Memory B cell (primary cell): Measurements from ENCODE around the gene PRX.

ENCODE experiments used
- ATAC-seq: fragments of 150-1000 bp; cut with Tn5 transposase; 2 replicates; pipeline ENCODE4 v1.10.0; 2021; ENCODE audit warnings: low read depth, mild to moderate bottlenecking, moderate library complexity
- DNase-seq, 2 donors: peaks; one replicate each; pipeline ENCODE4 v3.0.0; 2022; ENCODE audit warnings: low spot score in 2 of 2
- H3K27ac Mint-ChIP-seq: one replicate; pipeline ENCODE4 v1.8.0; 2022; ENCODE audit warnings: mild to moderate bottlenecking, moderate library complexity, mixed read lengths
- H3K27me3 Mint-ChIP-seq: one replicate; pipeline ENCODE4 v1.8.0; 2022; ENCODE audit warnings: mixed read lengths
- H3K36me3 Mint-ChIP-seq: one replicate; pipeline ENCODE4 v1.8.0; 2022; ENCODE audit warnings: mild to moderate bottlenecking, mixed read lengths
- H3K4me1 Mint-ChIP-seq: one replicate; pipeline ENCODE4 v1.8.0; 2022; ENCODE audit warnings: mixed read lengths
- H3K4me3 Mint-ChIP-seq: one replicate; pipeline ENCODE4 v1.8.0; 2022; ENCODE audit warnings: mild to moderate bottlenecking, moderate library complexity, mixed read lengths
- H3K9me3 Mint-ChIP-seq: one replicate; pipeline ENCODE4 v1.8.0; 2022; ENCODE audit warnings: mixed read lengths

The PRX gene

DNA sequence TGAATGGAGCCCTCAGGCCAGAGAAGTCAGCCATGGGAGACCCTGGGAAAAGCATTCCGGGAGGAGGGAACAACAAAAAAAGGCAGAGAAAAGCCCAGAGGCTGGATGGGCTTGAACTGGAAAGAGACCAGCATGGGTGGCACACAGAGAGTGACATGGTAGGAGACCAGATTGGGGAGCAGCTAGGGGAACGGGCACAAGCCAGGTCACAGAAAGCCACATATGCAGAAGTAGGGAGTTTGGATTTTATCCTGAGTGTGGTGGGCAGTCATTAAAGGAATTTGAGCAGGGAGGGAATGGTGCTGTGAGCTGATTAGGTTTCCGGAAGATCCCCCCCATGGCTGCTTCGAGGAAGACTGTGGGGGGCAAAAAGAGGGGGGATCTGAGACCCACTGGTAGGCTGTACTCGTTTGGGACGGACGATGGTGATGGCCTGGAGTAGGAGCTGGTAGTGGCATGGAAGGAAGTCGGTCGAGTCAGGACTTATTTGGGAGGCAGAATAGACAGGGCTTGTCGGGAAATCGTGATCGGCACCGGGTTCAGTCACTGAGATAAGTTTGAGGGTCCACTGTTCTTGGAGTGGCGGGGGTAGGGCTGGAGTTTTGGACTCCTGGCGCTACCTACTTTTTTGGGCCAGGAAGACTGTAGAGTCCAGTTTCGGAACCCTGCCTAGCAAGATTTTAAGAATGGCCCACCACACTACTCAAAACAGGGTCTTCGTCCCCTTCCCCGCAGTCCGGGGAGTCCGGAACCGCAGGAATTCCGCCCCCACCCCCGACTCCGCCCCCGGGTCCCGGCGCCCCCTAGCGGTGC lies 11.7 kb upstream of the PRX start:
- Mint-ChIP-seq H3K36me3 (no peaks in the 10 kb centered on the region), H3K4me3 (peak overlapping the region; percentile 86), H3K27ac (peak overlapping the region; percentile 86), H3K9me3 (no peaks in the 10 kb centered on the region), H3K27me3 (no peaks in the 10 kb centered on the region), H3K4me1 (peaks cover 11% of the 10 kb centered on the region)
- ATAC-seq (no peak), DNase-seq (no peak)

DNA sequence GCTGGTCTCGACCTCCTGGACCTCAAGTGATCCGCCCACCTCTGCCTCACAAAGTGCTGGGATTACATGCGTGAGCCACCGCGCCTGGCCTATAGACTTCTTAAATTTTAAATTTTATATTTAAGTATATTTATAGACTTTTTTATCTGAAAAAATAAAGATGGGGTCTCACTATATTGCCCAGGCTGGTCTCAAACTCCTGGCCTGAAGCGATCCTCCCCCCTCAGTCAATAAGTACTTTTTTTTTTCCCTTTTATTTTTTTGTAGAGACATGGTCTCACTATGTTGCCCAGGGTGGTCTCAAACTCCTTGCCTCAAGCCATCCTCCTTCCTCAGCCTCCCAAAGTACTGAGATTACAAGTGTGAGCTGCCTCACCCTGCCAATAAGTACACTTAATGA lies 10.8 kb upstream of the PRX start:
- ATAC-seq = no peak

DNA sequence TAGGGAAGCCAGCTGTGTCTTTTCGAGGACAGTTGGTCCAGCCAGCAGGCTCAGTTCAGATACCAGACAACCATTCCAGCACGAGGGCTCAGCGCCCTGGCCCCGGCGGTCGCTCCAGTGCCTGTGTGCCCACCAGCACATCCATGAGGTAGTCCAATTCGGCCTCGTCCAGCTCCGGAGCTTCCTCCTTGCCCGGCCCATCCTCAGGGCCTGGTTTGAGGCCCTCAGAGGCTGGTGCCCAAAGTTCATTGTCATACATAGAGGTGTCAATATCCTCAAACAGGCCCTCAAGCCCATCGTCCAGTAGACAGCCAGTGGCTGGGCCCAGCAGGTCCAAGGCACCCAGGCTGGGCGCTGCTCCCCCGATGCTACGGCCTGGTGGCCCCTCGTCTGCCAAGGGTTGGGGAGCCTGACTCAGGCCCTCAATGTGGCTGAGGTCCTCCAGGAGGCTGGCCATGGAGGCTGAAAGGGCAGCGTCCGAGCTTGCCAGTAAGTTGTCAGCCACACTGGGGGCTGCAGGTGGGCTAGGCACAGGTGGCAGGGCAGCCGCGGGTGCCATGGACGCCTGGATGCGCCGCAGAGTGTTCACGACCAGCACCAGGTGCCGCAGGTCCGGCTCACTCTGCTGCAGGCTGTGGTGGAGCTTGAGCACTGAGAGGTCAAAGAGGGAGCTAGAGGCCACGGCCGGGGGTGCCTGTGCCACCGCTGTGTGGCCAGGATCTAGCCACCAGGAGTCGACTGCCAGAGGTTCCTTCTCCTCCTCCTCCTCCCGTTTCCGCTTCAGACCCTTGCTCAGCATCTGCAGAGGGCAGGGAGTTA lies 9.8 kb upstream of the PRX start:
- DNase-seq (no peak), ATAC-seq (no peak)
- no peaks in the 10 kb centered on the region for H3K27me3 Mint-ChIP-seq
- H3K27ac Mint-ChIP-seq = no peak overlapping the region
- H3K4me3 Mint-ChIP-seq = no peak overlapping the region
- H3K4me1 Mint-ChIP-seq = peaks cover 21% of the 10 kb centered on the region
- no peaks in the 10 kb centered on the region for H3K9me3 Mint-ChIP-seq
- H3K36me3 Mint-ChIP-seq = no peaks in the 10 kb centered on the region

More for the DNA sequence above, 10.8 kb upstream of the PRX start:
- no peaks in the 10 kb centered on the region for H3K36me3 Mint-ChIP-seq
- DNase-seq = no peak
- H3K4me3 Mint-ChIP-seq = no peak overlapping the region
- no peaks in the 10 kb centered on the region for H3K27me3 Mint-ChIP-seq
- H3K27ac Mint-ChIP-seq = peak overlapping the region; percentile 86
- no peaks in the 10 kb centered on the region for H3K9me3 Mint-ChIP-seq
- H3K4me1 Mint-ChIP-seq = peaks cover 16% of the 10 kb centered on the region

DNA sequence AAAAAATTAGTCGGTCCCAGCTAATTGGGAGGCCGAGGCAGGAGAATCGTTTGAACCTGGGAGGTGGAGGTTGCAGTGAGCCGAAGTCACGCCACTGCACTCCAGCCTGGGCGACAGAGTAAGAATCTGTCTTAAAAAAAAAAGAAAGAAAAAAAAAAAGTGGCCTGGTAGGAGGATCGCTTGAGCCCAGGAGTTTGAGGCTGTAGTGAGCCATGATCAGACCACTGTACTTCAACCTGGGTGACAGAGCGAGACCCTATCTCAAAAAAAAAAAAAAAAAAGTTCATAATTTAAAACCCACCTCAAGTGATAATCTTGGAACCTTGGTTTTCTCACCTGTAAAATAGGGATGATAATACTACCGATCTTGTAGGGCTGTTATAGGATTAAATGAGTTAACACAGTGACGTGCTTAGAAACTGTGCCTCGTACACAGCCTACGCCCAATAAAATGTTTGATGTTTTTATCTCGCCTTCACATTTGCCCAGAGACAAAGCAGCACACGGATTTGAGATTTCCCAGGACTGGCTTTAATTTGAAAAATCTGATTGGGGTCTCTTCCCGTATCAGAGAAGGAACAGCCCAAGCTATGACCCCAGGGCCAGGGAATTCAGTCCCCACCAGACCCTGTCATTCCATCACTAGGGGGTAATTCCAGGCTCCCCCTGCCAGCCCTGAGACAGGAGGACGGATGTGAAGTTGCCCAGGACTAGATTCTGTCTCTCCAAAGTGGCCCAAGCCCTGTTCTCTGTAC lies 9.0 kb upstream of the PRX start:
- H3K4me1 Mint-ChIP-seq = peaks cover 27% of the 10 kb centered on the region
- H3K27ac Mint-ChIP-seq = peak overlapping the region; percentile 78

DNA sequence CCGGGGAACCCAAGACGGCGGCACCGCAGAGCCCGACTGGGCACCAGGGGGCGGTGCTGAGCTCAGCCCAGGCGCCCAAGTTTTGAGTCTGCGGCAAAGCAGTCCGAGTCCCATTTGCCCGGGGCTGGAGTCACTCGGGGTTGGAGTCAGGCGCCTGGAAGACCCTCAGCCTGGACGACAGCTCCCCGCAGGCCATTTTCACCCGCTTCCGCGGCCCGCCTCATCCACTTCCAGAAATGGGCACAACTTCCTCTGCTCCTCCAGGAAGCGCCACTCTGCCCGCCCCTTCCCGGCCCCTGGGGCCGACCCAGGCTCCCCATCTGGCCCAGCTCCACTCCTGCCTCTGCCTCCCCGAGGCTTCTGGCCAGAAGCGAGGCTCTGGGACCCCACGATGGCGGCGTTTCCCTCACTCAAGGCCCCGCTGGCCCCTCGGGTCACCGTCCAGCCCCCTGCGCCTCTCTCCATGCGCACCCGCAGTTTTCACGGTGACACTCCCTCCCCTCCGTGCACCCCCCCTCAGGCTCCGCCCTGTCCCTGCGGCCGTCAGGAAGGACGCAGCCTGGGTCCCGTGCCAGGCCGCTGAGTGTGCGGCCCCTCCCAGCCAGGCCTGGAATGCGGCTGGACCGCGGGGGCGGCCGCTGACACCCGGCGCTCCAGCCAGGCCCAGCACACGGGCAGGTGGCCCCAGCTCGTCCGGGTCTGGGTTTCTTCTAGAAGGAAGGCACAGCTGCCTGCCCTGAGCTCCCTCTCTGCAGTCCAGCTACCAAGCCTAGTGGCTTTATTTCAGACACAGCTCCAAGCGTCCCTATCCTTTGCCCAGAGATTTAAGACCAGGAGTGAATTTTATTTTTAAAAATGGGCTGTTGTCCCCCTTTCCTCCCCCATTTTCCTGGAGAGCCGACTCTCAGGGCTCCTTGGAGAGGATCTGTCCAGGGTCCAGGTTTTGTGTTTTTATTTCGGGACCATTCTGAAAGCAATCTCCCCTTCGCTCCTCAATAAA lies 7.9 kb upstream of the PRX start:
- H3K4me1 Mint-ChIP-seq = peaks cover 32% of the 10 kb centered on the region

More for the DNA sequence above, 9.0 kb upstream of the PRX start:
- DNase-seq (no peak), ATAC-seq (no peak)
- H3K27me3 Mint-ChIP-seq = no peaks in the 10 kb centered on the region
- no peaks in the 10 kb centered on the region for H3K9me3 Mint-ChIP-seq
- no peak overlapping the region for H3K4me3 Mint-ChIP-seq
- no peaks in the 10 kb centered on the region for H3K36me3 Mint-ChIP-seq

DNA sequence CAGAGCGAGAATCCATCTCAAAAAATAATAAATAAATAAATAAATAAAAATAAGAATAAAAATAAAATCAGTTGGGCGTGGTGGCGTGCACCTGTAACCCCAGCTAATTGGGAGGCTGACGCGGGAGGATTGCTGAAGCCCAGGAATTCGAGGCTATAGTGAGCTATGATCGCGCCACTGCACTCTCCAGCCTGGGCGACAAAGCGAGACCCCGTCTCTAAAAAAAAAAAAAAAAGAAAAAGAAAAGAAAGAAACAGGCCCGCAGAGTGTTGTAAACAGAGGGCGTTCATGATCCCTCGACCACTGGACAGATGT lies 7.2 kb upstream of the PRX start:
- Mint-ChIP-seq H3K4me1 (peaks cover 29% of the 10 kb centered on the region), H3K9me3 (no peaks in the 10 kb centered on the region), H3K27ac (peak overlapping the region; percentile 78), H3K4me3 (peak overlapping the region; percentile 85), H3K27me3 (no peaks in the 10 kb centered on the region), H3K36me3 (no peaks in the 10 kb centered on the region)
- no peak for ATAC-seq
- no peak for DNase-seq

More for the DNA sequence above, 7.9 kb upstream of the PRX start:
- peak; percentile 81 to 88 for DNase-seq
- Mint-ChIP-seq H3K27ac (peak overlapping the region; percentile 78), H3K9me3 (no peaks in the 10 kb centered on the region), H3K27me3 (no peaks in the 10 kb centered on the region), H3K36me3 (no peaks in the 10 kb centered on the region), H3K4me3 (peak overlapping the region; percentile 85)
- ATAC-seq = peak; percentile 62

DNA sequence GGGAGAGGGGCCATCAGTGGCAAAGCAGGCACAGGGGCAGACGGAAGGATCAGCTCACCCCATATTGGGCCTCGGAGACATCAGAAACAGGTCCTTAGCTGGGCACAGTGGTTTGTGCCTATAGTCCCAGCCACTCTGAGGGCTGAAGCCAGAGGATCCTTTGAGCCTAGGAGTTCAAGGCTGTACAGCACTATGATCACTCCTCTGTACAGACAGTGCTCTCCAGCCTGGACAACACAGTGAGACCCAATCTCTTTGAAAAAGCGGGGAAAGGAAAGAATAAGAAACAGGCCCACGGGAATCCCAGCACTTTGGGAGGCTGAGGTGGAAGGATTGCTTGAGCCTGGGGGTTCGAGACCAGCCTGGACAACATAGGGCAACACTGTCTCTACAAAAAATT lies 6.6 kb upstream of the PRX start:
- Mint-ChIP-seq H3K36me3 (no peaks in the 10 kb centered on the region), H3K27ac (no peak overlapping the region), H3K9me3 (no peaks in the 10 kb centered on the region), H3K27me3 (no peaks in the 10 kb centered on the region), H3K4me3 (peak overlapping the region; percentile 71), H3K4me1 (peaks cover 27% of the 10 kb centered on the region)
- no peak for DNase-seq
- ATAC-seq = no peak

DNA sequence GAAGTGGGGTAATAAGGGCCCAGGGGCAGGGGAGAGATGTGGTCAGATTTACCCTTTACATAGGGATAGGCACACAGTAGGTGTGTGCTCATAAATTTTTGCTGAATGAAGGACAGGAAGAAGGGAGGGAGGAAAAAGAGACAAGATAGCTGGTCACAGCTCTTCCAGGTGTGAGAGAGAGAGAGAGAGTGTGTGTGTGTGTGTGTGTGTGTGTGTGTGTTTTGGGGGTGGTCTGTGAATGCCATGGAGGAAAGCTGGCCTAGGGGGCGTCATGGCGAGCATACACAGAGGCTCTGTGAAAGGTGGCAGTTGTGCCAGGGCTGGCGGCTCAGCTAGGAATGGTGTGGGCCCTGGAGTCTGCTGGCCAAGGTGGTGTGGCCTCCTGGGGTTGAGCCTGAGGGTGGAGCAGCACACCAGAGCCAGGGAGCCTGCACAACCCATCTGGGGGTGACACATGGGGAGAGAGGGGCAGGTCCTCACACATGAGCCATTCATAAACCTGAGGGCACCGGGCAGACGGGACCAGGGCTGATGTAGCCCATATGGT lies 6.0 kb upstream of the PRX start:
- Mint-ChIP-seq H3K9me3 (no peaks in the 10 kb centered on the region), H3K27ac (no peak overlapping the region), H3K27me3 (no peaks in the 10 kb centered on the region), H3K4me1 (peaks cover 22% of the 10 kb centered on the region), H3K4me3 (peak overlapping the region; percentile 41), H3K36me3 (no peaks in the 10 kb centered on the region)
- no peak for DNase-seq
- ATAC-seq = no peak

DNA sequence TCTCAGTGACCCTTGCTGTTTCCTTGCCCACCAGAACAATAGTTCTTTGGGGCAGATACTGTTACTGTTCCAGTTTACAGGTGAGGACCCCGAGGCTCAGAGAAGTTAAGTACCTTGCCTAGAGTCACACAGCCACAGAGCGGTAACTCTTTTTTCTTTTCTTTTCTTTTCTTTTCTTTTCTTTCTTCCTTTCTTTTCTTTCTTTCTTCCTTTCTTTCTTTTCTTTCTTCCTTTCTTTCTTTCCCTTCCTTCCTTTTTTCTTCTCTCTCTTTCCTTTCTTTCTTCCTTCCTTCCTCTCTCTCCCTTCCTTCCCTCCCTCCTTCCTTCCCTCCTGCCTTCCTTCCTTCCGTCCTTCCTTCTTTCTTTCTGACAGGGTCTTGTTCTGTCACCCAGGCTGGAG lies 4.9 kb upstream of the PRX start:
- no peaks in the 10 kb centered on the region for H3K36me3 Mint-ChIP-seq
- H3K27me3 Mint-ChIP-seq = no peaks in the 10 kb centered on the region
- no peak for ATAC-seq
- no peak for DNase-seq
- H3K4me1 Mint-ChIP-seq = peaks cover 23% of the 10 kb centered on the region
- H3K4me3 Mint-ChIP-seq = no peak overlapping the region
- H3K9me3 Mint-ChIP-seq = no peaks in the 10 kb centered on the region
- H3K27ac Mint-ChIP-seq = no peak overlapping the region

DNA sequence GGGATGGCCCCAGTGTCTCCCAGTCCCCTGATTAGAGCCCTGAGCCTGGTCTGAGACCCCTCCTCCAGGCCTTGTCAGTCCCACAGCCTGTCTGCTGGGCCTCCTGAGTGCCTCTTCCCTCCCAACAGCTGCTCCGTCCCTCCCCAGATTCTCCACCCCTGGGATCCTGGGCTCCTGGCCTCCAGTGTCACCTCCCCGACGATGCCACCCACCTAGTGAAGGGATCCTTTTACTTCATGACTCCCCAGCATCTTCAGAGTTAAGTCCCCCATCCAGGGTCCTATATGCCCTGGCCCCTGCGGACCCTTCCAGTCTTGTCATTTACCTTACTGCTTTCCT lies 4.4 kb upstream of the PRX start:
- Mint-ChIP-seq H3K36me3 (no peaks in the 10 kb centered on the region), H3K27me3 (no peaks in the 10 kb centered on the region), H3K4me1 (peaks cover 23% of the 10 kb centered on the region), H3K27ac (no peak overlapping the region), H3K4me3 (no peak overlapping the region), H3K9me3 (no peaks in the 10 kb centered on the region)
- ATAC-seq (no peak), DNase-seq (no peak)

DNA sequence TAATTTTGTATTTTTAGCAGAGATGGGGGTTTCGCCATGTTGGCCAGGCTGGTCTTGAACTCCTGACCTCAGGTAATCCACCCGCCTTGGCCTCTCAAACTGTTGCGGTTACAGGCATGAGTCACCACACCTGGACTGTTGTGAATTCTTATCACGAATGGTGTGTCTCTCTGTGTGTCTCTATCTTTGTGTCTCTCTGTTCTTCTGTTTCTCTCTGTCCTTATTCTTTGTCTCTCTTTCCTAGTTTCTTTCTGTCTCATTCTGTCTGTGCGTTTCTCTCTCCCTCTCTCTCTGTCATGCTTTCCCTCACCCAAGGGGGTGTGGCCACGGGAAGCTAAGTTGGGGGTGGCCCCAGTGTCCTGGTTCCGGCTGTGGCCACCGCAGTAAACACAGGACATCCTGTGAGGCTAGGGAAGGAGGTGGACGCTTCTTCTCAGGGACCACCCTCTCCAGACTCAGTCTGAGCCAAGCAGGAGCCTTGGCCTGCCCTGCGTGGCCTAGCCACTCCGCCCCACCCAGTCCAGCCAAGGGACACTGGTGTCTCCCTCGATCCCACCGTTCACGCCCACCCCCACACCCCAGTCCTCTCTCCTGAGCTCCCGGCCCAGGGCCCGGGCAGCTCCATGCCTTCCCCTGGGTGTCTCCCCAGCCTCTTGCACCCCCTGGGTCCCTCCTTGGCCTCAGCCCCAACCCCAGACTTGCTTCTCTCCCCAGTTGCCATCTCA lies 3.9 kb upstream of the PRX start:
- H3K36me3 Mint-ChIP-seq = no peaks in the 10 kb centered on the region
- H3K27ac Mint-ChIP-seq = peak overlapping the region; percentile 29
- no peaks in the 10 kb centered on the region for H3K9me3 Mint-ChIP-seq
- no peak overlapping the region for H3K4me3 Mint-ChIP-seq
- no peaks in the 10 kb centered on the region for H3K27me3 Mint-ChIP-seq
- no peak for DNase-seq
- peaks cover 23% of the 10 kb centered on the region for H3K4me1 Mint-ChIP-seq
- ATAC-seq = no peak

DNA sequence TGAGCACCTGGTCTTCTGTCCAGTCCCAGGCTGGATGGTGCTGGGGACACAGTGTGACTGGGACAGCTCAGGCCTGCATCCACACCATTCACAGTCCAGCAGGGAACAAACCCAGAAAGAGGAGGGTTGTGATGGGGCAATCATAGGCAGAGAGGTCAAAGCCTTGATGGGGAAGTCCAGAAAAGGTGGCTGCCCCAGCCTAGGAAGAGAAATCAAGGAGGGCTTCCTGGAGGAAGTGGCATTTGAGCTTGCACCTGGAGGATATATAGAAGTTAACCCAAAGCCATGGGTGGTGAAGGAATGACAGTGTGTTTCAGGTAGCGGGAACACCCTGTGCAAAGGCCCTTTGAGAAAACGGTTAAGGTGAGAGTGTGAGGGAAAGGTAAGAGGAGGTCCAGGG lies 2.6 kb upstream of the PRX start:
- Mint-ChIP-seq H3K9me3 (no peaks in the 10 kb centered on the region), H3K36me3 (no peaks in the 10 kb centered on the region), H3K27me3 (no peaks in the 10 kb centered on the region), H3K4me3 (no peak overlapping the region), H3K4me1 (peaks cover 28% of the 10 kb centered on the region), H3K27ac (no peak overlapping the region)
- no peak for ATAC-seq
- DNase-seq = no peak
